Rectal smooth muscle tissue (tissue), 1 donor: ENCODE data around the gene HPCAL1.

Experiments
- H3K27ac ChIP-seq: one replicate; pipeline ENCODE4 v1.7.0; 2013; ENCODE audit warnings: low read depth, low read length, inconsistent platforms
- H3K27me3 ChIP-seq: one replicate; pipeline ENCODE4 v1.7.0; 2013; ENCODE audit warnings: low read length; ENCODE audit not compliant: control insufficient read depth, insufficient read depth
- H3K36me3 ChIP-seq: one replicate; pipeline ENCODE4 v1.7.0; 2013; ENCODE audit warnings: low read length; ENCODE audit not compliant: control insufficient read depth, insufficient read depth
- H3K4me1 ChIP-seq: one replicate; pipeline ENCODE4 v1.7.0; 2013; ENCODE audit warnings: low read length; ENCODE audit not compliant: control insufficient read depth, insufficient read depth
- H3K4me3 ChIP-seq: one replicate; pipeline ENCODE4 v1.7.0; 2013; ENCODE audit warnings: low read length
- H3K9ac ChIP-seq: one replicate; pipeline ENCODE4 v1.7.0; 2013; ENCODE audit warnings: low read length

Gene HPCAL1

GRCh38 chr2:10333247-10333613 lies 30.5 kb downstream of the HPCAL1 start:
- Histone ChIP-seq H3K36me3 (no peaks in the 10 kb centered on the region), H3K4me3 (no peak overlapping the region), H3K4me1 (no peaks in the 10 kb centered on the region), H3K27ac (no peak overlapping the region), H3K9ac (no peak overlapping the region), H3K27me3 (no peaks in the 10 kb centered on the region)

GRCh38 chr2:10333966-10334365 lies 31.3 kb downstream of the HPCAL1 start:
- H3K4me1 ChIP-seq = no peaks in the 10 kb centered on the region
- H3K27me3 ChIP-seq = no peaks in the 10 kb centered on the region
- no peak overlapping the region for H3K4me3 ChIP-seq
- H3K27ac ChIP-seq = no peak overlapping the region
- H3K36me3 ChIP-seq = no peaks in the 10 kb centered on the region
- no peak overlapping the region for H3K9ac ChIP-seq

GRCh38 chr2:10335046-10335840 lies 32.5 kb downstream of the HPCAL1 start:
- Histone ChIP-seq H3K27ac (no peak overlapping the region), H3K36me3 (no peaks in the 10 kb centered on the region), H3K4me1 (no peaks in the 10 kb centered on the region), H3K4me3 (no peak overlapping the region), H3K27me3 (no peaks in the 10 kb centered on the region), H3K9ac (no peak overlapping the region)

GRCh38 chr2:10336283-10336682 lies 33.6 kb downstream of the HPCAL1 start:
- Histone ChIP-seq H3K36me3 (peaks cover 2% of the 10 kb centered on the region), H3K27ac (no peak overlapping the region), H3K9ac (no peak overlapping the region), H3K4me3 (no peak overlapping the region), H3K4me1 (no peaks in the 10 kb centered on the region), H3K27me3 (no peaks in the 10 kb centered on the region)

GRCh38 chr2:10337449-10338269 lies 35.0 kb downstream of the HPCAL1 start:
- peaks cover 2% of the 10 kb centered on the region for H3K36me3 ChIP-seq
- H3K4me1 ChIP-seq = no peaks in the 10 kb centered on the region

GRCh38 chr2:10338270-10339188 lies 35.8 kb downstream of the HPCAL1 start:
- no peak overlapping the region for H3K9ac ChIP-seq
- H3K27me3 ChIP-seq = no peaks in the 10 kb centered on the region
- no peak overlapping the region for H3K27ac ChIP-seq
- no peaks in the 10 kb centered on the region for H3K4me1 ChIP-seq
- H3K36me3 ChIP-seq = peaks cover 2% of the 10 kb centered on the region
- no peak overlapping the region for H3K4me3 ChIP-seq

More at GRCh38 chr2:10337449-10338269, 35.0 kb downstream of the HPCAL1 start:
- no peak overlapping the region for H3K27ac ChIP-seq
- no peaks in the 10 kb centered on the region for H3K27me3 ChIP-seq
- H3K4me3 ChIP-seq = no peak overlapping the region
- no peak overlapping the region for H3K9ac ChIP-seq

- peaks cover 2% of the 10 kb centered on the region for H3K36me3 ChIP-seq
- no peak overlapping the region for H3K4me3 ChIP-seq
- H3K9ac ChIP-seq = no peak overlapping the region
- no peaks in the 10 kb centered on the region for H3K4me1 ChIP-seq
- H3K27me3 ChIP-seq = no peaks in the 10 kb centered on the region
- no peak overlapping the region for H3K27ac ChIP-seq
Measured at GRCh38 chr2:10339647-10340592, 37.2 kb downstream of the HPCAL1 start.

- Histone ChIP-seq H3K27me3 (no peaks in the 10 kb centered on the region), H3K27ac (no peak overlapping the region), H3K4me3 (no peak overlapping the region), H3K36me3 (peaks cover 2% of the 10 kb centered on the region), H3K9ac (no peak overlapping the region), H3K4me1 (no peaks in the 10 kb centered on the region)
Measured at GRCh38 chr2:10340593-10340975, 37.9 kb downstream of the HPCAL1 start.

GRCh38 chr2:10341193-10341592 lies 38.5 kb downstream of the HPCAL1 start:
- Histone ChIP-seq H3K27me3 (no peaks in the 10 kb centered on the region), H3K36me3 (peaks cover 2% of the 10 kb centered on the region), H3K4me3 (no peak overlapping the region), H3K27ac (no peak overlapping the region), H3K9ac (no peak overlapping the region), H3K4me1 (no peaks in the 10 kb centered on the region)

GRCh38 chr2:10342245-10342951 lies 39.7 kb downstream of the HPCAL1 start:
- Histone ChIP-seq H3K4me1 (no peaks in the 10 kb centered on the region), H3K4me3 (no peak overlapping the region), H3K9ac (no peak overlapping the region), H3K27me3 (no peaks in the 10 kb centered on the region), H3K27ac (no peak overlapping the region), H3K36me3 (peaks cover 2% of the 10 kb centered on the region)

- Histone ChIP-seq H3K4me3 (no peak overlapping the region), H3K36me3 (peaks cover 2% of the 10 kb centered on the region), H3K27me3 (no peaks in the 10 kb centered on the region), H3K4me1 (no peaks in the 10 kb centered on the region), H3K27ac (no peak overlapping the region), H3K9ac (no peak overlapping the region)
Measured at GRCh38 chr2:10343191-10343590, 40.5 kb downstream of the HPCAL1 start.
